ENCODE measurements around the gene SMARCD3.

SMARCD3 gene

DNA sequence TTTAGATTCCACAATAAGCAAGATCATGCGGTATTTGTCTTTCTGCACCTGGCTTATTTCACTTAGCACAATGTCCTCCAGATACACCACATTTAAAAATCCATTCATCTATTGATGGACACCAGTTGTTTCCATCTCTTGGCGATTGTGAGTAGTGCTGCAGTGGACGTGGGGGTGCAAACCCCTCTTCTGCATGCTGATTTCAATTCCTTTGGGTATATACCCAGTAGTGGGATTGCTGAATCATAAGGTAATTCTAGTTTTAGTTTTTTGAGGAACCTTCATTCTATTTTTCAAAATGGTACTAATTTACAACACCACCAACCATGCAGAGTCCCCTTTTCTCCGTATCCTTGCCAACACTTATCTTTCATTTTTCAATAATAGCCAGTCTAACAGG lies 59.5 kb downstream of the SMARCD3 start:
- Histone ChIP-seq H3K27ac (ENCODE audit: low read length) (no peak overlapping the region), H4K20me1 (ENCODE audit: insufficient read depth, low read length) (peaks cover 70% of the 10 kb centered on the region), H3K36me3 (replicated peaks; ENCODE audit: low read depth, low read length) (no peaks in the 10 kb centered on the region), H3K9me3 (ENCODE audit: insufficient read depth, low read length) (no peaks in the 10 kb centered on the region), H3K4me3 (ENCODE audit: low read length) (peak overlapping the region; percentile 31), H3K4me2 (ENCODE audit: low read length) (peak overlapping the region; percentile 62), H3K79me2 (ENCODE audit: low read length) (no peaks in the 10 kb centered on the region), H3K9ac (ENCODE audit: low read length) (no peak overlapping the region), H3K27me3 (ENCODE audit: low read depth, low read length) (peaks cover 84% of the 10 kb centered on the region), H2AFZ (ENCODE audit: low read depth, low read length) (no peak overlapping the region), H3K4me1 (ENCODE audit: low read length) (peaks cover 32% of the 10 kb centered on the region)
- peak; percentile 64; the same call in 1 of the 2 replicates for TF ChIP-seq EZH2phosphoT487 (IDR thresholded peaks at IDR 0.05; ENCODE audit: low read depth)
- TF ChIP-seq, protein P1, sequence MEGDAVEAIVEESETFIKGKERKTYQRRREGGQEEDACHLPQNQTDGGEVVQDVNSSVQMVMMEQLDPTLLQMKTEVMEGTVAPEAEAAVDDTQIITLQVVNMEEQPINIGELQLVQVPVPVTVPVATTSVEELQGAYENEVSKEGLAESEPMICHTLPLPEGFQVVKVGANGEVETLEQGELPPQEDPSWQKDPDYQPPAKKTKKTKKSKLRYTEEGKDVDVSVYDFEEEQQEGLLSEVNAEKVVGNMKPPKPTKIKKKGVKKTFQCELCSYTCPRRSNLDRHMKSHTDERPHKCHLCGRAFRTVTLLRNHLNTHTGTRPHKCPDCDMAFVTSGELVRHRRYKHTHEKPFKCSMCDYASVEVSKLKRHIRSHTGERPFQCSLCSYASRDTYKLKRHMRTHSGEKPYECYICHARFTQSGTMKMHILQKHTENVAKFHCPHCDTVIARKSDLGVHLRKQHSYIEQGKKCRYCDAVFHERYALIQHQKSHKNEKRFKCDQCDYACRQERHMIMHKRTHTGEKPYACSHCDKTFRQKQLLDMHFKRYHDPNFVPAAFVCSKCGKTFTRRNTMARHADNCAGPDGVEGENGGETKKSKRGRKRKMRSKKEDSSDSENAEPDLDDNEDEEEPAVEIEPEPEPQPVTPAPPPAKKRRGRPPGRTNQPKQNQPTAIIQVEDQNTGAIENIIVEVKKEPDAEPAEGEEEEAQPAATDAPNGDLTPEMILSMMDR (IDR thresholded peaks at IDR 0.05; ENCODE audit: low read depth, low read length): no peak

All from OCI-LY3 (cell line).